ENCODE measurements around the gene NELL2. TPM values are rescaled to one million over a fixed set of nuclear protein-coding genes. Genes with fewer than 3 reads are reported as not detected.

The NELL2 gene
- total RNA-seq, 2 experiments from 2014 or later: 10.1 to 10.5 TPM

DNA sequence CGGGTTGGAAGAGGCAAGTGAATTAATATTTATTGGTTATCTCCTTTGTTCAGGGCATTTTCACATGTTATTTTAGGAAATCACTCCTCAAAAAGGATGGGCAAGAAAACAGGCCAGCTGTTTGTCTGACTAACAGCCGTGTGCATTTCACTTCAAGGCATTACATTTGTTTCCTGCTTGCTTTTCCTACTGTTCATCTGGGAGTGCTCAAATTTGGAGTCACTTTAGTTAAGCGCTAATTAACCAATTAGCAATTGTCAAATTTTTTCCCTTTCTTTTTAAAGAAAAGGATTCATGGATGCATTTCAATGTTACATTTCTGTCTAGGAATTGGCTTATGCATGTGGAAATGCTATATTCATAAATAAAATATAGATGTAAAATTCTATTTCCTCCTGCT lies 415.9 kb downstream of the NELL2 start:
- no peaks in the 10 kb centered on the region for H3K36me3 Mint-ChIP-seq (ENCODE audit: low read depth)
- ChIA-PET POLR2A (no interaction called here), CTCF (no interaction called here)
- H3K9me3 Mint-ChIP-seq: no peaks in the 10 kb centered on the region
- H3K27me3 Mint-ChIP-seq: peaks cover 5% of the 10 kb centered on the region
- no peak for DNase-seq
- no peak overlapping the region for H3K27ac Mint-ChIP-seq
- no peaks in the 10 kb centered on the region for H3K4me1 Mint-ChIP-seq
- H3K4me3 Mint-ChIP-seq: no peak overlapping the region

DNA sequence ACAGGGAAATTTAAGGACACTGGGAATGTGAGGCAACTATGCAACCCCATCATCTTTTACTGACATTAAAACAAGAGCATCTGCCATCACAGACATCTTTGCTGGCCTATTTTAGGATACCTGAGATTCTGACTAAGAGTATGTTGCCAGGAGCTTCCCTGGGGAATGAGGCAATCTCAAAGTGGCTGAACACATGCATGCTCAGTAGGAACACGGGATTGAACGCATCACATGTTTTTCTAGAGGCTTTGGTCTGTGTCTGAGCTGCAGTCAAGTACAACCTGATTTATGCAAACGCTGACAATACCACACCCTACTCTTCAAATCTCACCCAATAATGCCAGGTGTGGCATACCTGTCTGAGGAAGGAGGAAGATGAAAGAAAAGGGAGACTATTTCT lies 416.5 kb downstream of the NELL2 start:
- Mint-ChIP-seq H3K36me3 (ENCODE audit: low read depth) (no peaks in the 10 kb centered on the region), H3K27ac (no peak overlapping the region), H3K4me3 (no peak overlapping the region), H3K9me3 (no peaks in the 10 kb centered on the region), H3K4me1 (no peaks in the 10 kb centered on the region), H3K27me3 (peaks cover 5% of the 10 kb centered on the region)
- DNase-seq: no peak
- CTCF ChIA-PET: no interaction called here
- POLR2A ChIA-PET: no interaction called here

Other genes with a start within 250 kb of the NELL2 start
- not detected for gene DBX2, start 174.8 kb upstream of the NELL2 start, total RNA-seq